OCI-LY7 (cell line): Measurements from ENCODE around the gene USH1G. TPM values are rescaled to one million over a fixed set of nuclear protein-coding genes. Genes with fewer than 3 reads are reported as not detected.
A peak's percentile ranks its signal among the peaks of the same experiment; 100 is the strongest.

Source experiments
- BruUV-seq: library from RNA; stranded (reverse); fragments of 400-500 nt; replicated peaks from 2 replicates; lab custom pipeline; 2021; lab: Mats Ljungman, UMichigan
- CTCF ChIA-PET: fragments of 300-600 bp; sonication (Branson Sonifier 250); formaldehyde crosslinking; loops from one replicate; lab custom pipeline; 2022; ENCODE audit warnings: antibody characterized with exemption; ENCODE audit not compliant: unreplicated experiment; lab: Charles Lee
- POLR2A ChIA-PET: fragments of 300-600 bp; sonication (Branson Sonifier 250); formaldehyde crosslinking; loops from one replicate; lab custom pipeline; 2022; ENCODE audit warnings: antibody characterized with exemption; lab: Charles Lee
- DNase-seq: peaks from one replicate; pipeline ENCODE4 v3.0.0-alpha.2; 2015; ENCODE audit warnings: low spot score
- H2AFZ ChIP-seq: fragments of 200-600 bp; sonication (generic), shearing (Covaris generic); 2 replicates; pipeline ENCODE4 v1.6.1; 2014; ENCODE audit warnings: mild to moderate bottlenecking, antibody characterized with exemption, low read length, moderate library complexity
- H3K27ac ChIP-seq: fragments of 200-600 bp; sonication (generic); 2 replicates; pipeline ENCODE4 v1.5.1; 2014; ENCODE audit warnings: mixed run types, low read depth, mild to moderate bottlenecking, moderate library complexity, low read length, inconsistent platforms; ENCODE audit not compliant: poor library complexity, severe bottlenecking
- H3K36me3 ChIP-seq: fragments of 200-600 bp; sonication (generic); 2 replicates; pipeline ENCODE4 v1.6.1; 2014; ENCODE audit warnings: mild to moderate bottlenecking, antibody characterized with exemption, low read length, moderate library complexity, mixed read lengths; ENCODE audit not compliant: insufficient read depth
- H3K4me1 ChIP-seq: fragments of 200-600 bp; sonication (generic); 2 replicates; pipeline ENCODE4 v1.5.1; 2014; ENCODE audit warnings: mild to moderate bottlenecking, low read length; ENCODE audit not compliant: insufficient read depth, poor library complexity, severe bottlenecking
- H3K4me2 ChIP-seq: fragments of 200-600 bp; sonication (generic); 2 replicates; pipeline ENCODE4 v1.6.1; 2014; ENCODE audit warnings: mild to moderate bottlenecking, low read length
- H3K4me3 ChIP-seq: fragments of 200-600 bp; sonication (generic); 2 replicates; pipeline ENCODE4 v1.5.1; 2014; ENCODE audit warnings: mild to moderate bottlenecking, low read depth, low read length; ENCODE audit not compliant: poor library complexity, severe bottlenecking
- H3K79me2 ChIP-seq: fragments of 200-600 bp; sonication (generic); 2 replicates; pipeline ENCODE4 v1.6.1; 2016; ENCODE audit warnings: low read depth, mild to moderate bottlenecking, low read length, moderate library complexity, mixed read lengths; ENCODE audit not compliant: insufficient read depth
- H3K9me2 ChIP-seq: fragments of 200-600 bp; sonication (generic); 2 replicates; pipeline ENCODE4 v1.6.1; 2016; ENCODE audit warnings: mild to moderate bottlenecking, low read length, mixed read lengths; ENCODE audit not compliant: insufficient read depth
- H3K9me3 ChIP-seq: fragments of 200-600 bp; sonication (generic); 2 replicates; pipeline ENCODE4 v1.6.1; 2014; ENCODE audit warnings: mild to moderate bottlenecking, mixed run types, low read length, mixed read lengths
- H4K20me1 ChIP-seq: fragments of 200-600 bp; sonication (generic); 2 replicates; pipeline ENCODE4 v1.6.1; 2014; ENCODE audit warnings: mild to moderate bottlenecking, antibody characterized with exemption, low read length, moderate library complexity, mixed read lengths; ENCODE audit not compliant: insufficient read depth
- CTCF ChIP-seq: fragments of 200-600 bp; sonication (generic); conservative IDR thresholded peaks from 2 replicates; pipeline ENCODE4 v1.5.1; 2014; ENCODE audit warnings: mild to moderate bottlenecking, antibody characterized with exemption, low read length, moderate library complexity, mixed read lengths
- EZH2phosphoT487 ChIP-seq: fragments of 200-600 bp; sonication (generic); IDR thresholded peaks from 2 replicates; pipeline ENCODE4 v1.6.1; 2018; ENCODE audit warnings: low read depth, borderline replicate concordance, mild to moderate bottlenecking, mixed run types, antibody characterized with exemption, low read length, moderate library complexity, mixed read lengths
- intact Hi-C: fragments of 100-400 bp; cut with micrococcal nuclease; formaldehyde crosslinking; loops from one replicate; pipeline ENCODE4 v1.10.0; 2022; ENCODE audit not compliant: unreplicated experiment
- total RNA-seq, 2 experiments: library from RNA; depleted of rRNA in 1 of 2; stranded (reverse); fragments of >200 nt in 1 of 2; shearing (Covaris generic) in 1 of 2; gene quantifications; 2 replicates each; pipeline ENCODE4 v1.2.3, GENCODE V29; 2014 to 2022

The USH1G gene
- total RNA-seq, 2 experiments from 2014 or later: not detected

DNA sequence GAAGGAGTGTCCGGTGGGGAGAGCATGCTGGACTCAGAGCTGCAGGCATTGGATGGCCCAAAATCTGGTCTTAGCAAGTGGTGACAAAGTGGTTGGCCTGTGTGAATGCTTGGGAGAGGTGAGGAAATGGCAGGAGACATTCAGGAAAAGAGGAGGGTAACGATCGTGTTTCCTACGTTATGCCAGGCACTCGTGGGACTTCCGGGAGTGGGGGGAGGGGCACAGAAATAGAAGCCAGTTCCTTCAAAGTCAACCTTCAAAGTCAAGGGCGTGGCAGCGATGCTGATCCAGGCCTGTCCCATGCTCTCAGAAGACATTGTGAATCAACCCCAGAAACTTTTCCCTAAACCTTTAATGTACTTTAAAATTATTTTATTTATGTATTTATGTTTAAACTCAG lies 16.5 kb upstream of the USH1G start:
- Histone ChIP-seq H3K36me3 (no peaks in the 10 kb centered on the region), H3K27ac (no peak overlapping the region), H3K4me2 (0 out of 2 replicates have a peak overlapping the region, but pooled peaks have one; percentile 15), H3K4me1 (peaks cover 5% of the 10 kb centered on the region), H3K79me2 (no peaks in the 10 kb centered on the region), H3K4me3 (no peak overlapping the region), H2AFZ (0 out of 2 replicates have a peak overlapping the region, but pooled peaks have one; percentile 21), H3K9me3 (no peaks in the 10 kb centered on the region), H4K20me1 (no peaks in the 10 kb centered on the region), H3K9me2 (no peaks in the 10 kb centered on the region)
- no peak for DNase-seq
- no TSS peak for BruUV-seq
- intact Hi-C loops: no loop called here
- ChIA-PET CTCF (interaction anchor here (1.4 kb wide), 1 partner anchor 22 kb away, joined by 4 read pairs; no protein-coding TSS in a partner anchor), POLR2A (interaction anchor here (0.6 kb wide), 1 partner anchor 201 kb away, joined by 3 read pairs; no protein-coding TSS in a partner anchor)
- TF ChIP-seq CTCF (no peak), EZH2phosphoT487 (no peak)

DNA sequence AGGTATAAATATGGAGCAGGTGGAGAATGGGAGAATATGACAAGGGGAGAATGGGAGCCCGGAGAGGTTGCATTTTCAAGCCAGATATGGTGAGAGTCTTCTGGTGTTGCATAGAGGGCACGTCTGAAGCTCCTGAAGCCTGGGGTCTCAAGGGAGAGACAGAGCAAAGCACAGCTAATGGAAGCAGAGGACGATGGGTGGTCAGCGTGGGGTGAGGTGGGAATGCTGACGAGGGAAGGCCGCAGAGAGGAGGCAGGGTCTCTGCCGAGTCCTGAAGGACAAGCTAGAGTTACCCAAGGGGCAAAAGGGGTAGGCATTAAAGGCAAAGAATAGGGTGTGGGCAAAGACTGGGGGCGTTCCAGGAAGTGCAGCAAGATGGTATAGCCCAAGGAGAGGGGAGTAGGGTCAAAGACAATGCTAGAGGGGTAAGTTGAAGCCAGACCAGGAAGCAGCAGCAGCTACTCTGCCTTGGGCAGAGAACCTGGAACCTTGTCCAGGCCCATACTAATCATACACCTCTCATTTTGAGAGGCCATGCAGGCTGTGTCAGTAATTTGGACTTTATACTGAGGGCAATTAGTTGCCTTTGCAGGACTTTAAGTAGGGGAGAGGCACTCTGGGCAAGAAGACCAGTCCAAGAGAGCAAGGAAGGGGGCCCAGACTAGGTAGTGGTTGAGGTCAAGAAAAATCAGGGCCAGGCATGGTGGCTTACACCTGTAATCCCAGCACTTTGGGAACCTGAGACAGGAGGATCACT lies 15.3 kb upstream of the USH1G start:
- Histone ChIP-seq H3K4me2 (no peak overlapping the region), H3K36me3 (no peaks in the 10 kb centered on the region), H3K9me3 (no peaks in the 10 kb centered on the region), H3K9me2 (no peaks in the 10 kb centered on the region), H3K27ac (no peak overlapping the region), H2AFZ (no peak overlapping the region), H3K79me2 (no peaks in the 10 kb centered on the region), H4K20me1 (no peaks in the 10 kb centered on the region), H3K4me3 (no peak overlapping the region), H3K4me1 (peaks cover 5% of the 10 kb centered on the region)
- no TSS peak for BruUV-seq
- ChIA-PET POLR2A (interaction anchor here (0.5 to 0.6 kb wide), 5 partner anchors 12 to 1044 kb away, joined by 3 to 5 read pairs (median 3); no protein-coding TSS in a partner anchor), CTCF (interaction anchor here (0.5 to 1.4 kb wide), 2 partner anchors 23 to 155 kb away, joined by 3 to 4 read pairs; no protein-coding TSS in a partner anchor)
- DNase-seq: peak; percentile 15
- TF ChIP-seq CTCF: no peak
- TF ChIP-seq EZH2phosphoT487: no peak
- intact Hi-C loops: no loop called here
